ENCODE measurements around the gene ISCU.

The ISCU gene

GRCh38 chr12:108562348-108563135 lies at the start of gene ISCU:
Gene ISCU (plus strand): TSS chr12:108562596. CDS start chr12:108562623, 27 bp downstream.
- peak; percentile 81 for ATAC-seq
- TF ChIP-seq PATZ1 (CRISPR knock-in tag; IDR thresholded peaks at IDR 0.05; ENCODE audit: borderline replicate concordance): no peak
- no peak for TF ChIP-seq CSRNP3 (CRISPR knock-in tag; IDR thresholded peaks at IDR 0.05)
- no peak for TF ChIP-seq ZNF565 (CRISPR knock-in tag; conservative IDR thresholded peaks at IDR 0.05; ENCODE audit: low read depth)
- TF ChIP-seq ZFP3 (CRISPR knock-in tag; IDR thresholded peaks at IDR 0.05): no peak
- no peak for TF ChIP-seq ESRRG (CRISPR knock-in tag; IDR thresholded peaks at IDR 0.05)
- no peak for TF ChIP-seq PPARA (CRISPR knock-in tag; IDR thresholded peaks at IDR 0.05; ENCODE audit: borderline replicate concordance)
- TF ChIP-seq CSDC2 (CRISPR knock-in tag; IDR thresholded peaks at IDR 0.05): no peak
- TF ChIP-seq RARB (CRISPR knock-in tag; IDR thresholded peaks at IDR 0.05): no peak
- no peak for TF ChIP-seq ZNF8 (CRISPR knock-in tag; IDR thresholded peaks at IDR 0.05)
- TF ChIP-seq ZNF70 (CRISPR knock-in tag; IDR thresholded peaks at IDR 0.05): no peak
- TF ChIP-seq TCF4 (CRISPR knock-in tag; IDR thresholded peaks at IDR 0.05; ENCODE audit: borderline replicate concordance): no peak
- no peak for TF ChIP-seq ZFP30 (CRISPR knock-in tag; IDR thresholded peaks at IDR 0.05)

GRCh38 chr12:108514468-108514972 lies 47.9 kb upstream of the ISCU start:
- peak; percentile 16 for ATAC-seq

More at GRCh38 chr12:108514468-108514972, 47.9 kb upstream of the ISCU start:
- TF ChIP-seq TSHZ2 (CRISPR knock-in tag; IDR thresholded peaks at IDR 0.05): no peak
- TF ChIP-seq SNAI2 (CRISPR knock-in tag; IDR thresholded peaks at IDR 0.05): no peak
- TF ChIP-seq ZNF565 (CRISPR knock-in tag; conservative IDR thresholded peaks at IDR 0.05; ENCODE audit: low read depth): no peak
- no peak for TF ChIP-seq ZFP3 (CRISPR knock-in tag; IDR thresholded peaks at IDR 0.05)
- no peak for TF ChIP-seq GLIS3 (CRISPR knock-in tag; IDR thresholded peaks at IDR 0.05)
- no peak for TF ChIP-seq CSDC2 (CRISPR knock-in tag; IDR thresholded peaks at IDR 0.05)
- no peak for TF ChIP-seq POU6F1 (CRISPR knock-in tag; IDR thresholded peaks at IDR 0.05; ENCODE audit: borderline replicate concordance, low read depth)
- no peak for TF ChIP-seq CSRNP3 (CRISPR knock-in tag; IDR thresholded peaks at IDR 0.05)
- no peak for TF ChIP-seq TOX (CRISPR knock-in tag; IDR thresholded peaks at IDR 0.05; ENCODE audit: borderline replicate concordance)
- no peak for TF ChIP-seq TCF4 (CRISPR knock-in tag; IDR thresholded peaks at IDR 0.05; ENCODE audit: borderline replicate concordance)
- TF ChIP-seq ISL1 (CRISPR knock-in tag; IDR thresholded peaks at IDR 0.05): no peak

Measured in SK-N-SH treated with all-trans-retinoic acid at 6 μM for 48 hours (cell line).